MCF 10A (cell line): Measurements from ENCODE around the gene PTBP1. TPM values are rescaled to one million over a fixed set of nuclear protein-coding genes. Genes with fewer than 3 reads are reported as not detected.

Experiments
- BruUV-seq: library from RNA; stranded (reverse); fragments of 400-500 nt; replicated peaks from 2 replicates; lab custom pipeline; 2021; lab: Mats Ljungman, UMichigan
- CTCF ChIA-PET: fragments of 300-600 bp; sonication (Branson Sonifier 250); formaldehyde crosslinking; extraction: SDS; loops from one replicate; lab custom pipeline; 2021; ENCODE audit warnings: antibody characterized with exemption, inconsistent platforms; lab: Yijun Ruan, JAX
- POLR2A ChIA-PET: fragments of 300-600, 350-650 bp; sonication (Branson Sonifier 250); formaldehyde crosslinking; extraction: SDS; loops from one replicate; lab custom pipeline; 2020; ENCODE audit warnings: antibody characterized with exemption, inconsistent platforms; lab: Yijun Ruan, JAX
- DNase-seq: peaks from one replicate; pipeline ENCODE4 v3.0.0-alpha.2; 2018; ENCODE audit not compliant: unreplicated experiment
- H3K27ac Mint-ChIP-seq: one replicate; pipeline ENCODE4 v1.8.0; 2022; ENCODE audit warnings: mild to moderate bottlenecking, low read depth, mixed read lengths; ENCODE audit not compliant: unreplicated experiment
- H3K27me3 Mint-ChIP-seq: one replicate; pipeline ENCODE4 v1.8.0; 2022; ENCODE audit warnings: mixed read lengths; ENCODE audit not compliant: insufficient read depth, unreplicated experiment
- H3K36me3 Mint-ChIP-seq: one replicate; pipeline ENCODE4 v1.8.0; 2022; ENCODE audit warnings: mild to moderate bottlenecking, moderate library complexity, mixed read lengths; ENCODE audit not compliant: insufficient read depth, unreplicated experiment
- H3K4me1 Mint-ChIP-seq: one replicate; pipeline ENCODE4 v1.8.0; 2022; ENCODE audit warnings: mixed read lengths; ENCODE audit not compliant: insufficient read depth, unreplicated experiment
- H3K4me3 Mint-ChIP-seq: one replicate; pipeline ENCODE4 v1.8.0; 2022; ENCODE audit warnings: mild to moderate bottlenecking, moderate library complexity, mixed read lengths; ENCODE audit not compliant: unreplicated experiment
- H3K9me3 Mint-ChIP-seq: one replicate; pipeline ENCODE4 v1.8.0; 2022; ENCODE audit warnings: mixed read lengths; ENCODE audit not compliant: unreplicated experiment
- intact Hi-C: fragments of 100-400 bp; cut with micrococcal nuclease; formaldehyde crosslinking; loops from 2 replicates; pipeline ENCODE4 v1.14.1; 2022
- total RNA-seq: library from RNA; stranded (reverse); gene quantifications from 2 replicates; pipeline ENCODE4 v1.2.3, GENCODE V29; 2022
- TF ChIP-seq, protein P1 (sequence below): fragments of 200-600 bp; IDR thresholded peaks from one replicate; pipeline ENCODE4 v1.8.0; 2022; ENCODE audit warnings: antibody characterized with exemption, mild to moderate bottlenecking; ENCODE audit not compliant: unreplicated experiment

The PTBP1 gene
- total RNA-seq, 1 experiment from 2014 or later: 431 TPM

DNA sequence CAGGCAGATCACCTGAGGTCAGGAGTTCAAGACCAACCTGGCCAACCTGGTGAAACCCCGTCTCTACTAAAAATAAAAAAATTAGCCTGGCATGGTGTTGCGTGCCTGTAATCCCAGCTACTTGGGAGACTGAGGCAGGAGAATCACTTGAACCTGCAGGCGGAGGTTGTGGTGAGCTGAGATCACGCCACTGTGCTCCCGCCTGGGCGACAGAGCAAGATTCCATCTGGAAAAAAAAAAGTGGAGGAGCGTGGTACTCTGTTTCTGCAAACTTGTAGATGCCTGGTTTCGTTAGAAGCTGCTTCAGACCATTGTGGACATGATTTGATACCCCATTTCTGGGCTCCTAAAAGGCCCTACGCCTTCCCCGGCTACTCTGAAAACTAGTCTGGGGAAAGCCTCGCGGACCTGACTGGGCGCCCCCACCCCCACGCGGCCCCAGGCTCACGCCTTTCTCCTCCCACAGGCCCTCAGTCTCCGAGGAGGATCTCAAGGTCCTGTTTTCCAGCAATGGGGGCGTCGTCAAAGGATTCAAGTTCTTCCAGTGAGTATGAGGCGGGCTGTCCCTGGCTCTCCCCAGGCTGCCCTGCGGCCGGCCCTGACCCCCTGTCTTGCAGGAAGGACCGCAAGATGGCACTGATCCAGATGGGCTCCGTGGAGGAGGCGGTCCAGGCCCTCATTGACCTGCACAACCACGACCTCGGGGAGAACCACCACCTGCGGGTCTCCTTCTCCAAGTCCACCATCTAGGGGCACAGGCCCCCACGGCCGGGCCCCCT is 13.0 kb downstream of the PTBP1 start:
- H3K4me1 Mint-ChIP-seq: no peaks in the 10 kb centered on the region
- DNase-seq: no peak
- CTCF ChIA-PET: interaction anchor here (0.7 kb wide), 1 partner anchor 110 kb away, joined by 3 read pairs; no protein-coding TSS in a partner anchor
- POLR2A ChIA-PET: interaction anchor here (0.6 to 1.2 kb wide), 5 partner anchors 9 to 788 kb away, joined by 3 to 4 read pairs (median 3); partner anchors contain the start of genes MED16 and RNU6-9
- no peaks in the 10 kb centered on the region for H3K9me3 Mint-ChIP-seq
- H3K36me3 Mint-ChIP-seq: peaks cover 77% of the 10 kb centered on the region
- no peaks in the 10 kb centered on the region for H3K27me3 Mint-ChIP-seq
- H3K4me3 Mint-ChIP-seq: no peak overlapping the region
- BruUV-seq: no TSS peak
- intact Hi-C loops: no loop called here
- TF ChIP-seq, protein P1, sequence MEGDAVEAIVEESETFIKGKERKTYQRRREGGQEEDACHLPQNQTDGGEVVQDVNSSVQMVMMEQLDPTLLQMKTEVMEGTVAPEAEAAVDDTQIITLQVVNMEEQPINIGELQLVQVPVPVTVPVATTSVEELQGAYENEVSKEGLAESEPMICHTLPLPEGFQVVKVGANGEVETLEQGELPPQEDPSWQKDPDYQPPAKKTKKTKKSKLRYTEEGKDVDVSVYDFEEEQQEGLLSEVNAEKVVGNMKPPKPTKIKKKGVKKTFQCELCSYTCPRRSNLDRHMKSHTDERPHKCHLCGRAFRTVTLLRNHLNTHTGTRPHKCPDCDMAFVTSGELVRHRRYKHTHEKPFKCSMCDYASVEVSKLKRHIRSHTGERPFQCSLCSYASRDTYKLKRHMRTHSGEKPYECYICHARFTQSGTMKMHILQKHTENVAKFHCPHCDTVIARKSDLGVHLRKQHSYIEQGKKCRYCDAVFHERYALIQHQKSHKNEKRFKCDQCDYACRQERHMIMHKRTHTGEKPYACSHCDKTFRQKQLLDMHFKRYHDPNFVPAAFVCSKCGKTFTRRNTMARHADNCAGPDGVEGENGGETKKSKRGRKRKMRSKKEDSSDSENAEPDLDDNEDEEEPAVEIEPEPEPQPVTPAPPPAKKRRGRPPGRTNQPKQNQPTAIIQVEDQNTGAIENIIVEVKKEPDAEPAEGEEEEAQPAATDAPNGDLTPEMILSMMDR: no peak
- H3K27ac Mint-ChIP-seq: no peak overlapping the region

DNA sequence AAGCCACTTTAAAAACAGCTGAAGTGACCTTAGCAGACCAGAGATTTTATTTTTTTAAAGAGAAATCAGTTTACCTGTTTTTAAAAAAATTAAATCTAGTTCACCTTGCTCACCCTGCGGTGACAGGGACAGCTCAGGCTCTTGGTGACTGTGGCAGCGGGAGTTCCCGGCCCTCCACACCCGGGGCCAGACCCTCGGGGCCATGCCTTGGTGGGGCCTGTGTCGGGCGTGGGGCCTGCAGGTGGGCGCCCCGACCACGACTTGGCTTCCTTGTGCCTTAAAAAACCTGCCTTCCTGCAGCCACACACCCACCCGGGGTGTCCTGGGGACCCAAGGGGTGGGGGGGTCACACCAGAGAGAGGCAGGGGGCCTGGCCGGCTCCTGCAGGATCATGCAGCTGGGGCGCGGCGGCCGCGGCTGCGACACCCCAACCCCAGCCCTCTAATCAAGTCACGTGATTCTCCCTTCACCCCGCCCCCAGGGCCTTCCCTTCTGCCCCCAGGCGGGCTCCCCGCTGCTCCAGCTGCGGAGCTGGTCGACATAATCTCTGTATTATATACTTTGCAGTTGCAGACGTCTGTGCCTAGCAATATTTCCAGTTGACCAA is 13.7 kb downstream of the PTBP1 start:
- ChIA-PET POLR2A (interaction anchor here (0.7 kb wide), 1 partner anchor 12 kb away, joined by 3 read pairs; no protein-coding TSS in a partner anchor), CTCF (interaction anchor here (0.7 kb wide), 1 partner anchor 109 kb away, joined by 3 read pairs; no protein-coding TSS in a partner anchor)
- Mint-ChIP-seq H3K27me3 (no peaks in the 10 kb centered on the region), H3K4me1 (no peaks in the 10 kb centered on the region), H3K36me3 (peaks cover 76% of the 10 kb centered on the region), H3K9me3 (no peaks in the 10 kb centered on the region), H3K4me3 (no peak overlapping the region), H3K27ac (no peak overlapping the region)
- BruUV-seq: no TSS peak
- intact Hi-C loops: no loop called here
- no peak for DNase-seq
- TF ChIP-seq, protein P1: no peak

DNA sequence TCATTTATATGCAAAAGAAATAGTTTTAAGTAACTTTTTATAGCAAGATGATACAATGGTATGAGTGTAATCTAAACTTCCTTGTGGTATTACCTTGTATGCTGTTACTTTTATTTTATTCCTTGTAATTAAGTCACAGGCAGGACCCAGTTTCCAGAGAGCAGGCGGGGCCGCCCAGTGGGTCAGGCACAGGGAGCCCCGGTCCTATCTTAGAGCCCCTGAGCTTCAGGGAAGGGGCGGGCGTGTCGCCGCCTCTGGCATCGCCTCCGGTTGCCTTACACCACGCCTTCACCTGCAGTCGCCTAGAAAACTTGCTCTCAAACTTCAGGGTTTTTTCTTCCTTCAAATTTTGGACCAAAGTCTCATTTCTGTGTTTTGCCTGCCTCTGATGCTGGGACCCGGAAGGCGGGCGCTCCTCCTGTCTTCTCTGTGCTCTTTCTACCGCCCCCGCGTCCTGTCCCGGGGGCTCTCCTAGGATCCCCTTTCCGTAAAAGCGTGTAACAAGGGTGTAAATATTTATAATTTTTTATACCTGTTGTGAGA is 14.3 kb downstream of the PTBP1 start:
- CTCF ChIA-PET: no interaction called here
- TSS peak; percentile 63 for BruUV-seq
- TF ChIP-seq, protein P1: no peak
- no peak for DNase-seq
- intact Hi-C loops: no loop called here
- Mint-ChIP-seq H3K4me1 (peaks cover 6% of the 10 kb centered on the region), H3K9me3 (peaks cover 6% of the 10 kb centered on the region), H3K27me3 (no peaks in the 10 kb centered on the region), H3K27ac (no peak overlapping the region), H3K4me3 (no peak overlapping the region), H3K36me3 (peaks cover 79% of the 10 kb centered on the region)
- POLR2A ChIA-PET: interaction anchor here (0.7 kb wide), 1 partner anchor 12 kb away, joined by 3 read pairs; no protein-coding TSS in a partner anchor
